ENCODE results near the gene FKBP5. TPM values are rescaled to one million over a fixed set of nuclear protein-coding genes. Genes with fewer than 3 reads are reported as not detected.

Gene FKBP5
- total and polyA plus RNA-seq, 8 donors, result 68.1 to 209 (median 110) TPM

DNA sequence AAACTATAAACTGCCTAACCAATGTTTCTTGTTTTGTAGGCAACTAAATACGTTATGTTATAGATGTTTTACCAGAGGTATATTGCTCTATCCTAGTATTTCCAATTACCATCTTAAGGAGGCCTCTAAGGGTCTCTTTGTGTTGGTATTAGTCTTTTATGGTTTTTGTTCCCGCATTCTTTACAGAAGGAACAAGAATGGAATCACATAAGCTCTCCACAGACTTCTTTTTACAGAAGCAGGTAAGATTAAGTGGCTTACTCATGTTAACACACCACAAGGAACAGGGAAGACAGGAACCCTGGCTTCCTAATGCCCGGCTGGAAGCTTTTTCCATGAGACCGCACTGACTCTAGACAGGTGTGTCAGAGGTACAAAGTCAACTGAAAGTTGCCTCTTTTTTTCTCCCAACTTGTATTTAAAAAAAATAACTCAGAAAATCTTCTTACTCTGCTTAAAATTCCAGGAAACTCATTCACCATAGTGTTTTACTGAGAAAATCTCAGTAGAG is 55.1 kb downstream of the FKBP5 start:
- Histone ChIP-seq H3K36me3 (peaks cover 74 to 100% (median 100%) of the 10 kb centered on the region in 4 donors), H3K4me1 (peaks cover 5 to 20% (median 11%) of the 10 kb centered on the region in 4 donors), H3K27me3 (no peaks in the 10 kb centered on the region), H3K9me3 (no peaks in the 10 kb centered on the region), H3K27ac (peak overlapping the region in 1 of 5 donors; percentile 6), H3K4me3 (no peak overlapping the region)
- intact Hi-C loops (cut with DNase I; ENCODE audit: low total_unique reads), result no loop called here
- peak in 1 of 2 donors; percentile 20 for DNase-seq
- WGBS, 5 donors, result 79 to 95% (median 89%) methylated on average over 4 of the region's 4 CpGs
- TF ChIP-seq POLR2A (IDR thresholded peaks at IDR 0.05), result no peak

DNA sequence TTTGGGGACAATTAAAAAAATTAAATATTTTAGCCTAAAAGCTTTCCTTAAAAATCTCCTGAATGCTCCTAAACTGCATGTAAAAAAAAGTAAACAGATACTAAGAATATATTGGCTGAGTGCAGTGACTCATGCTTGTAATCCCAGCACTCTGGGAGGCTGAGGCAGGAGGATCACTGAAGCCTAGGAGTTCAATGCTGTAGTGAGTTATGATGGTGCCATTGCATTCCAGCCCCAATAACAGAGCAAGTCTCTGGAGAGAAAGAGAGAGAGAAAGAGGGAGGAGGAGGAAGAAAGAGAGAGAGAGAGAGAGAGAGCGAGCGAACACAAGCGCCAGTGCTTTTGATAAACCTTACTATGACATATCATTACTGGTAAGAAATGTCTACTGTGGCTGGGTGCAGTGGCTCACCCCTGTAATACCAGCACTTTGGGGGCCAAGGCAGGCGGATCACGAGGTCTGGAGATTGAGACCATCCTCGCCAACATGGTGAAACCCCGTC is 58.8 kb downstream of the FKBP5 start:
- Histone ChIP-seq H3K27ac (no peak overlapping the region), H3K9me3 (no peaks in the 10 kb centered on the region), H3K36me3 (peaks cover 50 to 99% (median 98%) of the 10 kb centered on the region in 4 donors), H3K27me3 (no peaks in the 10 kb centered on the region), H3K4me1 (peaks cover 0 to 18% (median 10%) of the 10 kb centered on the region in 4 donors), H3K4me3 (no peak overlapping the region)
- TF ChIP-seq POLR2A (IDR thresholded peaks at IDR 0.05) (no peak), EP300 (IDR thresholded peaks at IDR 0.05) (no peak), POLR2AphosphoS5 (IDR thresholded peaks at IDR 0.05) (no peak)
- TF ChIP-seq, protein P1, sequence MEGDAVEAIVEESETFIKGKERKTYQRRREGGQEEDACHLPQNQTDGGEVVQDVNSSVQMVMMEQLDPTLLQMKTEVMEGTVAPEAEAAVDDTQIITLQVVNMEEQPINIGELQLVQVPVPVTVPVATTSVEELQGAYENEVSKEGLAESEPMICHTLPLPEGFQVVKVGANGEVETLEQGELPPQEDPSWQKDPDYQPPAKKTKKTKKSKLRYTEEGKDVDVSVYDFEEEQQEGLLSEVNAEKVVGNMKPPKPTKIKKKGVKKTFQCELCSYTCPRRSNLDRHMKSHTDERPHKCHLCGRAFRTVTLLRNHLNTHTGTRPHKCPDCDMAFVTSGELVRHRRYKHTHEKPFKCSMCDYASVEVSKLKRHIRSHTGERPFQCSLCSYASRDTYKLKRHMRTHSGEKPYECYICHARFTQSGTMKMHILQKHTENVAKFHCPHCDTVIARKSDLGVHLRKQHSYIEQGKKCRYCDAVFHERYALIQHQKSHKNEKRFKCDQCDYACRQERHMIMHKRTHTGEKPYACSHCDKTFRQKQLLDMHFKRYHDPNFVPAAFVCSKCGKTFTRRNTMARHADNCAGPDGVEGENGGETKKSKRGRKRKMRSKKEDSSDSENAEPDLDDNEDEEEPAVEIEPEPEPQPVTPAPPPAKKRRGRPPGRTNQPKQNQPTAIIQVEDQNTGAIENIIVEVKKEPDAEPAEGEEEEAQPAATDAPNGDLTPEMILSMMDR (IDR thresholded peaks at IDR 0.05), result no peak
- intact Hi-C loops (cut with DNase I; ENCODE audit: low total_unique reads), result no loop called here
- DNase-seq, result no peak
- WGBS, 5 donors, result 89 to 98% (median 96%) methylated on average over 7 of the region's 7 CpGs

DNA sequence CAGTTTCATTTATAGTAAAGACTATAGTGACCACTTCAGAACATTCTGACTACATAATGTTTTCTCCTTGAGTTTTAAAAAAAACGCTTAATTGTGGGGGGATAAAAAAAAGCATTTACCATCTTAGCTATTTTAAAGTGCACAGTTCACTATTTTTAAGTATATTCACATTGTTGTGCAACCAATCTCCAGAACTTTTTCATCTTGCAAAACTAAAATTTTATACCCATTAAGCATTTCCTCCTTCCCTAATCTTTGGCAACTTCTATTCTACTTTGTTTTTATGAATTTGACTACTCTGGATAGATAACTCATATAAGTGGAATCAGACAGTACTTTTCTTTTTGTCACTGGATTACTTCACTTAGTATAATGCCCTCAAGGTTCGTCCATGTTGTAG is 62.3 kb downstream of the FKBP5 start:
- intact Hi-C loops (cut with DNase I; ENCODE audit: low total_unique reads), result no loop called here
- H3K27me3 ChIP-seq, result no peaks in the 10 kb centered on the region
- H3K9me3 ChIP-seq, result no peaks in the 10 kb centered on the region
- TF ChIP-seq, protein P1 (IDR thresholded peaks at IDR 0.05), result no peak
- no peak overlapping the region for H3K4me3 ChIP-seq
- peaks cover 46 to 98% (median 97%) of the 10 kb centered on the region in 4 donors for H3K36me3 ChIP-seq
- H3K4me1 ChIP-seq, result peaks cover 0 to 33% (median 13%) of the 10 kb centered on the region in 4 donors
- 76 to 86% (median 84%) methylated on average over 2 of the region's 2 CpGs for WGBS, 5 donors
- H3K27ac ChIP-seq, result no peak overlapping the region
- DNase-seq, result no peak

DNA sequence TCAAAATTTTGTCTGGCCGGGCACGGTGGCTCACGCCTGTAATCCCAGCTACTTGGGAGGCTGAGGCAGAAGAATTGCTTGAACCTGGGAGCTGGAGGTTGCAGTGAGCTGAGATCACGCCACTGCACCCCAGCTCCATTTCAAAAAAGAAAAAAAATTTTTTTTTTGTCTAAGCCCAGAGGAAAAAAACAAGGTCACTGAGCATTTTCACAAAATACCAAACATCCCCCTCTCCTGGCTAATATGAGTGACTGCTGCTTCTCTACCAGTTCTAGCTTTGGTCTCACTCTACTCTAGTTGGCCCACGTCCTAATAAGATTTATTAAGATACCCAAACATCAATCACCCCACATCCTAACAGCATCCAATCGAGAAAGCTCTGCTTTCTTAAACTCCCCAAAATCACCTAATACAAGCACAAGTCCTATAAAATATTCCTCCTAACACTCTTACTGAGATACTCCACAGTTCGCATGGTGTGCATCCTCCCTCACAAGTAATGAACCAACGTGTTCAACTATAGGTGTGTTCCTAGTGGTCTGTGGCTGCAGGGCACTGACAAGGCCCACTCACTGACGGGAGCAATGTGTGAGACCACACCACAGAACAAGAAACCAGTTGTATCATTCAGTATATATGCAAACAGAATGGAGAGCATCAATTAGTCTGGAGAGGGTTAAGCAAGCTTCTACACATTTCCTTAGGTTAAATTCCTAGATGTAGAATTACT is 64.2 kb downstream of the FKBP5 start:
- intact Hi-C loops (cut with DNase I; ENCODE audit: low total_unique reads), result no loop called here
- WGBS, 5 donors, result 83 to 90% (median 87%) methylated on average over 9 of the region's 9 CpGs
- H3K4me1 ChIP-seq, result peaks cover 0 to 39% (median 13%) of the 10 kb centered on the region in 4 donors
- DNase-seq, result peak in 1 of 2 donors; percentile 16
- H3K27ac ChIP-seq, result peak overlapping the region in 2 of 5 donors; percentile 32 to 57
- H3K9me3 ChIP-seq, result no peaks in the 10 kb centered on the region
- no peak for TF ChIP-seq EP300 (IDR thresholded peaks at IDR 0.05)
- TF ChIP-seq, protein P1 (IDR thresholded peaks at IDR 0.05), result no peak
- TF ChIP-seq POLR2AphosphoS5 (IDR thresholded peaks at IDR 0.05), result no peak
- TF ChIP-seq POLR2A (IDR thresholded peaks at IDR 0.05), result no peak
- H3K4me3 ChIP-seq, result no peak overlapping the region
- H3K36me3 ChIP-seq, result peaks cover 39 to 97% (median 97%) of the 10 kb centered on the region in 4 donors
- H3K27me3 ChIP-seq, result no peaks in the 10 kb centered on the region

DNA sequence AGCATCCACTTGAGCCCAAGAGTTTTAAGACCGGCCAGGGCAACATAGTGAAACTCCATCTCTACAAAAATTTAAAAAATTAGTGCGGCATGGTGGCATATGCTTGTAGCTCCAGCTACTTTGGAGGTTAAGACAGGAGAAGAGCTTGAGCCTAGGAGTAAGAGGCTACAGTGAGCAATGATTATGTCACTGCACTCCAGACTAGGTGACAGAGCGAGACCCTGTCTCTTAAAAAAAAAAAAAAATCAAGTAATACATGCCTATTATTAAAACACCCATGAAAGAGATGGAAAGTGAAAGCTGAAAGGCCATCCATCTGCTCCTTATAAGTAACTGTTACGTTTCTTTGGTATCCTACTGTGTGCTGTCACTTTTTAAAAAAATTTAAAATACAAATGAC is 66.4 kb downstream of the FKBP5 start:
- no peak for DNase-seq
- Histone ChIP-seq H3K36me3 (peaks cover 48 to 97% (median 97%) of the 10 kb centered on the region in 4 donors), H3K4me3 (no peak overlapping the region), H3K9me3 (no peaks in the 10 kb centered on the region), H3K27ac (peak overlapping the region in 1 of 5 donors; percentile 2), H3K27me3 (no peaks in the 10 kb centered on the region), H3K4me1 (peaks cover 0 to 44% (median 9%) of the 10 kb centered on the region in 4 donors)
- TF ChIP-seq, protein P1 (IDR thresholded peaks at IDR 0.05), result no peak
- no peak for TF ChIP-seq POLR2A (IDR thresholded peaks at IDR 0.05)
- no peak for TF ChIP-seq EP300 (IDR thresholded peaks at IDR 0.05)
- no peak for TF ChIP-seq POLR2AphosphoS5 (IDR thresholded peaks at IDR 0.05)
- WGBS, 5 donors, result 68 to 98% (median 98%) methylated on average over 4 of the region's 4 CpGs
- intact Hi-C loops (cut with DNase I; ENCODE audit: low total_unique reads), result no loop called here

Measured in stomach (tissue), 9 donors.